Measurements from ENCODE around the gene MAP2K6. TPM values are rescaled to one million over a fixed set of nuclear protein-coding genes. Genes with fewer than 3 reads are reported as not detected.

MAP2K6 gene
- total and polyA plus RNA-seq, 2 donors (not counting 3 experiments of a cell fraction or from before 2014, with no cell fraction given), result 5.9 to 13.9 TPM

DNA sequence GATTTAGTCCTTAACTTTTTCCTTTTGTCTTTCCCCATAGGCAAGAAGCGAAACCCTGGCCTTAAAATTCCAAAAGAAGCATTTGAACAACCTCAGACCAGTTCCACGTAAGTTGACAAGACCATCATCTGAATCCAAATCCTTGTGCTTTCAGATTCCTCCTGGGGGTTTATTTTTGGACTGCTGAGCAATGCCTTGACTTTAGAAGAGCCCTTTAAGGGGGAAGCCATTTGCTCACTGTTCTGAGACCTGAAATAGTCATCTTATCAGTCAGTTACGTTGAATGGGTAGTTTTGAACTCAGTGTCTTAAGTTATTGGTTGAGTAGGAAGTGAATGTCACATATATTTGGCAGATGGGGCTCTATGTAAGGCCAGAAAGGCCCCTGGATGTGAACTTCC is 91.2 kb downstream of the MAP2K6 start:
- Histone ChIP-seq H3K27me3 (ENCODE audit: control insufficient read depth in 2 of 2, insufficient read depth in 2 of 2, low read length in 2 of 2) (no peaks in the 10 kb centered on the region), H3K4me3 (replicated peaks in 1 of 3; ENCODE audit: insufficient read depth in 1 of 3, low read depth in 1 of 3, low read length in 3 of 3) (no peak overlapping the region), H2AFZ (ENCODE audit: low read depth, low read length) (no peak overlapping the region), H3K4me2 (ENCODE audit: insufficient read depth, low read length) (no peak overlapping the region), H3K36me3 (ENCODE audit: control insufficient read depth in 2 of 2, extremely low read depth in 1 of 2, insufficient read depth in 2 of 2, low read length in 2 of 2) (no peaks in the 10 kb centered on the region), H3K9ac (replicated peaks; ENCODE audit: extremely low read depth, insufficient read depth, low read length) (no peak overlapping the region), H4K20me1 (replicated peaks; ENCODE audit: control insufficient read depth, extremely low read depth, insufficient read depth, low read length) (no peaks in the 10 kb centered on the region), H3K79me2 (ENCODE audit: control insufficient read depth, insufficient read depth, low read length) (no peaks in the 10 kb centered on the region), H3K9me3 (replicated peaks; ENCODE audit: control insufficient read depth, insufficient read depth, low read length) (no peaks in the 10 kb centered on the region), H3K9me1 (replicated peaks; ENCODE audit: control insufficient read depth, extremely low read depth, insufficient read depth, low read length) (no peaks in the 10 kb centered on the region), H3K27ac (ENCODE audit: insufficient read depth, low read depth, low read length) (no peak overlapping the region), H3K4me1 (ENCODE audit: control insufficient read depth, extremely low read depth, insufficient read depth, low read length) (peaks cover 12% of the 10 kb centered on the region)
- CTCF ChIA-PET, result interaction anchor here (1.4 to 2.1 kb wide), 3 partner anchors 11 to 170 kb away, joined by 4 to 8 read pairs (median 5); no protein-coding TSS in a partner anchor
- intact Hi-C loops (cut with micrococcal nuclease) (no loop called here), dilution Hi-C loops (cut with MboI; ENCODE audit: extremely low pct_ligation_motif_present, low sequenced_read_pairs) (no loop called here)
- no peak for DNase-seq (ENCODE audit: low read depth, low spot score)
- POLR2A ChIA-PET, result no interaction called here
- BruUV-seq (replicated peaks), result no TSS peak
- TF ChIP-seq, protein P1, sequence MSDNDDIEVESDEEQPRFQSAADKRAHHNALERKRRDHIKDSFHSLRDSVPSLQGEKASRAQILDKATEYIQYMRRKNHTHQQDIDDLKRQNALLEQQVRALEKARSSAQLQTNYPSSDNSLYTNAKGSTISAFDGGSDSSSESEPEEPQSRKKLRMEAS (IDR thresholded peaks at IDR 0.05; ENCODE audit: insufficient read depth, insufficient read length), result no peak
- TF ChIP-seq FOS (IDR thresholded peaks at IDR 0.05; ENCODE audit: borderline replicate concordance, insufficient read depth, low read length) (no peak), EZH2 (IDR thresholded peaks at IDR 0.05; ENCODE audit: borderline replicate concordance, low read depth, low read length, severe bottlenecking) (no peak), JUN (IDR thresholded peaks at IDR 0.05; ENCODE audit: borderline replicate concordance, insufficient read depth, insufficient read length, low read depth) (no peak), POLR2A (IDR thresholded peaks at IDR 0.05; ENCODE audit: low read depth, low read length) (no peak), GATA2 (IDR thresholded peaks at IDR 0.05; ENCODE audit: insufficient read depth, insufficient read length, low read depth, low read length) (no peak), MYC (IDR thresholded peaks at IDR 0.05; ENCODE audit: low read depth, low read length) (no peak), POLR2AphosphoS5 (IDR thresholded peaks at IDR 0.05; ENCODE audit: insufficient read depth, low read depth, low read length) (no peak)
- TF ChIP-seq, protein P2, sequence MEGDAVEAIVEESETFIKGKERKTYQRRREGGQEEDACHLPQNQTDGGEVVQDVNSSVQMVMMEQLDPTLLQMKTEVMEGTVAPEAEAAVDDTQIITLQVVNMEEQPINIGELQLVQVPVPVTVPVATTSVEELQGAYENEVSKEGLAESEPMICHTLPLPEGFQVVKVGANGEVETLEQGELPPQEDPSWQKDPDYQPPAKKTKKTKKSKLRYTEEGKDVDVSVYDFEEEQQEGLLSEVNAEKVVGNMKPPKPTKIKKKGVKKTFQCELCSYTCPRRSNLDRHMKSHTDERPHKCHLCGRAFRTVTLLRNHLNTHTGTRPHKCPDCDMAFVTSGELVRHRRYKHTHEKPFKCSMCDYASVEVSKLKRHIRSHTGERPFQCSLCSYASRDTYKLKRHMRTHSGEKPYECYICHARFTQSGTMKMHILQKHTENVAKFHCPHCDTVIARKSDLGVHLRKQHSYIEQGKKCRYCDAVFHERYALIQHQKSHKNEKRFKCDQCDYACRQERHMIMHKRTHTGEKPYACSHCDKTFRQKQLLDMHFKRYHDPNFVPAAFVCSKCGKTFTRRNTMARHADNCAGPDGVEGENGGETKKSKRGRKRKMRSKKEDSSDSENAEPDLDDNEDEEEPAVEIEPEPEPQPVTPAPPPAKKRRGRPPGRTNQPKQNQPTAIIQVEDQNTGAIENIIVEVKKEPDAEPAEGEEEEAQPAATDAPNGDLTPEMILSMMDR (IDR thresholded peaks at IDR 0.05; ENCODE audit: extremely low read depth in 1 of 2, insufficient read depth in 1 of 2, low read depth in 1 of 2, low read length in 2 of 2), result no peak
- FAIRE-seq, result no peak

Data from endothelial cell of umbilical vein (primary cell).